ACC112 (cell line): ENCODE measurements around the gene HOTAIR.

Experiments used
- H2AFZ ChIP-seq: fragments of 200-600 bp; sonication (generic); one replicate; pipeline ENCODE4 v1.6.0; 2017; ENCODE audit warnings: antibody characterized with exemption, low read length; ENCODE audit not compliant: unreplicated experiment
- H3K27ac ChIP-seq: fragments of 200-600 bp; sonication (generic); 2 replicates; pipeline ENCODE4 v1.5.1; 2014; ENCODE audit warnings: low read depth, mild to moderate bottlenecking, antibody characterized with exemption, low read length, moderate library complexity
- H3K27me3 ChIP-seq: fragments of 200-600 bp; sonication (generic); 2 replicates; pipeline ENCODE4 v1.6.1; 2014; ENCODE audit warnings: mild to moderate bottlenecking, antibody characterized with exemption, low read length, moderate library complexity, mixed read lengths; ENCODE audit not compliant: insufficient read depth
- H3K36me3 ChIP-seq: fragments of 200-600 bp; sonication (generic); 2 replicates; pipeline ENCODE4 v1.6.1; 2016; ENCODE audit warnings: mild to moderate bottlenecking, antibody characterized with exemption, low read length, moderate library complexity, mixed read lengths; ENCODE audit not compliant: insufficient read depth
- H3K4me1 ChIP-seq: fragments of 200-600 bp; sonication (generic); one replicate; pipeline ENCODE4 v1.6.1; 2016; ENCODE audit warnings: low read length, mixed read lengths; ENCODE audit not compliant: insufficient read depth, unreplicated experiment, control insufficient read depth
- H3K4me3 ChIP-seq: fragments of 200-600 bp; sonication (generic); 2 replicates; pipeline ENCODE4 v1.5.1; 2014; ENCODE audit warnings: mild to moderate bottlenecking, low read depth, low read length
- H3K79me2 ChIP-seq: fragments of 200-600 bp; sonication (generic); one replicate; pipeline ENCODE4 v1.6.0; 2016; ENCODE audit warnings: low read length; ENCODE audit not compliant: control insufficient read depth, unreplicated experiment, insufficient read depth

HOTAIR gene

DNA sequence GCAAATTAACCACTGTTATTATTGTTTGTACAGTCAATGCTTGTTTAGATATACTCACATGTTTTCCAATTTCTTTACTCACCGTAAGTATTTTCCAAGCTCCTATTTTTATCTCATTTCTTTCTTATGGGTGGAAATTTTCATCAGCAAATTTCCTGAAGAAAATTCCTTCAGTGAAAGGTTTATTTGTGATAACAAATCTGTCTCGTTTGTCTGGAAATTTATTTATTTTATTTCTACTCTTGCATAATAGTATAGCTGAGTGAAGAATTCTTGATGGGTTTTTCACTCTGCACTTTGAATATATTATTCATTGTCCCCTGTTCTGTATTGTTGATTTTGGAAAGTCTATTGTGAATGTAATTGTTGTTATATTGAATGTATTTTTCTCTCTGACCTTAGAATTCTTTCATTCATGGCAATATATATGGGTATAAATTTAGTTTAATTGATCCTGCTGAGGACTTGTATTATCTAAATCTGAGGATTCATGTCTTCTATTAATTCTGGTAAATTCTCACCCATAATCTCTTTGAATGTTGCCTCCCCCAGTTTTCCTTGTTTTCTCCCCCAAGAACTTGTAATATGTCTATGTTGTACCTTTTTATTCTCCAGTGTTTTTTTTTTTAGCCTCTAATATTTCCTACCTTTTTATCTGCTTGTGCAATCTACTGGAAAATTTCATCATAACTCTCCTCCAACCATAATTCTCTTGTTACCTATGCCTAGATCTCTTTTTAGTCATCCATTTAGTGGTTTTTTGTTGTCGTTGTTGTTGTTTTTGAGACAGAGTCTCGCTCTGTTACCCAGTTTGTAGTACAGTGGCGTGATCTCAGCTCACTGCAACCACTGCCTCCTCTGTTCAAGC lies 57.7 kb downstream of the HOTAIR start:
- no peak overlapping the region for H3K27ac ChIP-seq
- H3K27me3 ChIP-seq: peaks cover 87% of the 10 kb centered on the region
- H3K36me3 ChIP-seq: no peaks in the 10 kb centered on the region
- H2AFZ ChIP-seq: no peak overlapping the region
- H3K4me3 ChIP-seq: no peak overlapping the region
- H3K79me2 ChIP-seq: no peaks in the 10 kb centered on the region
- no peaks in the 10 kb centered on the region for H3K4me1 ChIP-seq
